A549 treated with CpdA at 1 μM for 4 hours (cell line): ENCODE results near the gene CCDC142. TPM values are rescaled to one million over a fixed set of nuclear protein-coding genes. Genes with fewer than 3 reads are reported as not detected.

Experiments used
- total RNA-seq: library from RNA; stranded (reverse); fragments of 200-300 nt; extraction: Qiagen RNA extraction; gene quantifications from 5 replicates; pipeline ENCODE4 v1.2.3, GENCODE V29; 2022; ENCODE audit warnings: low read depth

The CCDC142 gene
- total RNA-seq, 1 experiment from 2014 or later = 15.4 TPM

Other genes starting within 250 kb of the CCDC142 start
- 0.14 to 0.40 TPM (median 0.21 TPM) in 5 replicates for gene SLC4A5, start 139.6 kb downstream of the CCDC142 start, total RNA-seq
- gene DCTN1, start 102.7 kb downstream of the CCDC142 start, total RNA-seq = 101 to 149 TPM (median 140 TPM) in 5 replicates
- gene C2orf81, start 61.4 kb downstream of the CCDC142 start, total RNA-seq = 2.8 to 4.7 TPM (median 3.5 TPM) in 5 replicates
- 72.5 to 92.0 TPM (median 82.3 TPM) in 5 replicates for gene WDR54, start 61.3 kb downstream of the CCDC142 start, total RNA-seq
- 19.2 to 26.3 TPM (median 21.2 TPM) in 5 replicates for gene RTKN, start 41.1 kb downstream of the CCDC142 start, total RNA-seq
- gene INO80B, start 27.9 kb downstream of the CCDC142 start, total RNA-seq = 52.2 to 58.2 TPM (median 54.4 TPM) in 5 replicates
- gene WBP1, start 24.6 kb downstream of the CCDC142 start, total RNA-seq = 51.5 to 88.6 TPM (median 83.1 TPM) in 5 replicates
- gene MOGS, start 17.6 kb downstream of the CCDC142 start, total RNA-seq = 40.8 to 55.0 TPM (median 49.5 TPM) in 5 replicates
- 99.0 to 157 TPM (median 138 TPM) in 5 replicates for gene MRPL53, start 10.3 kb downstream of the CCDC142 start, total RNA-seq
- 15.1 to 18.4 TPM (median 15.3 TPM) in 5 replicates for gene TTC31, start 83 bp upstream of the CCDC142 start, total RNA-seq
- 3.0 to 4.0 TPM (median 3.5 TPM) in 5 replicates for gene LBX2, start 16.6 kb upstream of the CCDC142 start, total RNA-seq
- gene PCGF1, start 24.7 kb upstream of the CCDC142 start, total RNA-seq = 33.4 to 36.3 TPM (median 35.3 TPM) in 5 replicates
- gene TLX2, start 31.5 kb upstream of the CCDC142 start, total RNA-seq = 0.12 to 0.54 TPM (median 0.29 TPM) in 5 replicates
- gene DQX1, start 43.2 kb upstream of the CCDC142 start, total RNA-seq = 0.09 to 0.22 TPM (median 0.13 TPM) in 5 replicates
- 194 to 263 TPM (median 246 TPM) in 5 replicates for gene AUP1, start 46.7 kb upstream of the CCDC142 start, total RNA-seq
- 32.0 to 46.8 TPM (median 42.8 TPM) in 5 replicates for gene HTRA2, start 46.9 kb upstream of the CCDC142 start, total RNA-seq
- 0.32 to 0.65 TPM (median 0.45 TPM) in 5 replicates for gene LOXL3, start 70.9 kb upstream of the CCDC142 start, total RNA-seq
- gene DOK1, start 71.7 kb upstream of the CCDC142 start, total RNA-seq = 3.5 to 5.9 TPM (median 4.2 TPM) in 5 replicates
- gene M1AP, start 165.3 kb upstream of the CCDC142 start, total RNA-seq = not detected in 5 replicates
- 8.8 to 11.7 TPM (median 9.6 TPM) in 5 replicates for gene SEMA4F, start 171.2 kb upstream of the CCDC142 start, total RNA-seq